ENCODE results near the gene TSPAN3.

TSPAN3 gene

GRCh38 chr15:77035999-77036471, 34.9 kb downstream of the TSPAN3 start:
- Mint-ChIP-seq H3K36me3 (peaks cover 29% of the 10 kb centered on the region), H3K4me1 (peaks cover 37% of the 10 kb centered on the region), H3K9me3 (no peaks in the 10 kb centered on the region), H3K27ac (peak overlapping the region; percentile 65), H3K4me3 (no peak overlapping the region), H3K27me3 (no peaks in the 10 kb centered on the region)
- no peak for ATAC-seq

GRCh38 chr15:77035584-77035983, 35.3 kb downstream of the TSPAN3 start:
- H3K4me3 Mint-ChIP-seq = no peak overlapping the region
- no peaks in the 10 kb centered on the region for H3K9me3 Mint-ChIP-seq
- peaks cover 25% of the 10 kb centered on the region for H3K36me3 Mint-ChIP-seq
- peak overlapping the region; percentile 65 for H3K27ac Mint-ChIP-seq
- peaks cover 34% of the 10 kb centered on the region for H3K4me1 Mint-ChIP-seq
- no peaks in the 10 kb centered on the region for H3K27me3 Mint-ChIP-seq
- ATAC-seq = no peak

DNA sequence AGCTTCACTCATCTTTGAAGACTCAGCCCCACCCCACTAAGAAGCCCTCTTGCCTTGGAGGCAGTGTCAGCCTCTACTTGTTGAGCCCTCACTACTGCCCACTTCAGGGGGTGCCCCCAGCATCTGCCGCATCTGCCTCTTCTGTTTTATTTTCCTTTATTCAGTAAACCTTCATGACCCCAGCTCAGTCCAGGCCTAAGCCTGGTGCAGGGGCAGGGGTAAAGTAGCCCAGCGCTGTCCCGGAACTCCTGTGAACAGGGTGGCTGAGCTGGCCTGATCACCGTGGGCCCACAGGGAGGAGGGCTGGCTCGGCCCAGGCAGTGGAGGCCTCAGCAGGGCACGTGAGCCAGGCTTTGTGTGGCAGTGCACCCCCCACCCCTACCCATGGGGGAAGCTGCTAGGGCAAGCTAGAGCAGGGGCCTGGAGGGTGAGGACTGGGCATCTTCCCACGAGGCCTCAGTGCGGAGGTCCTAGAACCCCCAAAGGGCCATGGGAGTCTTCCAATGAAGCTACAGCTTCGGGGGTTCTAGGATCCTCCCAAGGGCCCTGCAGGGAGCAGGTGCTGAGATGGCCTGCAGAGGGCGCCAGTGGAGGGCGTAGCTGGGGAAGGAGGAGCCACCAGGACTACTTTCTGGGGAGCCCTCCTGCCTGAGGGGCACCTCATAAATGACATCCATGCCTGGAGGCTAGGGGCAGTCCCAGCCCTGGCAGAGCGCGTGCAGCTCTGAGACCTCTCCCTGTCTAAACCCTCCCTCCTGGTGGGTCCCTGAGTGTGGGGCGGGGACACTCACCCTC, 36.0 kb downstream of the TSPAN3 start:
- Mint-ChIP-seq H3K27ac (peak overlapping the region; percentile 31), H3K4me1 (peaks cover 37% of the 10 kb centered on the region), H3K36me3 (peaks cover 22% of the 10 kb centered on the region), H3K27me3 (no peaks in the 10 kb centered on the region), H3K9me3 (no peaks in the 10 kb centered on the region), H3K4me3 (no peak overlapping the region)
- peak; percentile 12 for ATAC-seq

DNA sequence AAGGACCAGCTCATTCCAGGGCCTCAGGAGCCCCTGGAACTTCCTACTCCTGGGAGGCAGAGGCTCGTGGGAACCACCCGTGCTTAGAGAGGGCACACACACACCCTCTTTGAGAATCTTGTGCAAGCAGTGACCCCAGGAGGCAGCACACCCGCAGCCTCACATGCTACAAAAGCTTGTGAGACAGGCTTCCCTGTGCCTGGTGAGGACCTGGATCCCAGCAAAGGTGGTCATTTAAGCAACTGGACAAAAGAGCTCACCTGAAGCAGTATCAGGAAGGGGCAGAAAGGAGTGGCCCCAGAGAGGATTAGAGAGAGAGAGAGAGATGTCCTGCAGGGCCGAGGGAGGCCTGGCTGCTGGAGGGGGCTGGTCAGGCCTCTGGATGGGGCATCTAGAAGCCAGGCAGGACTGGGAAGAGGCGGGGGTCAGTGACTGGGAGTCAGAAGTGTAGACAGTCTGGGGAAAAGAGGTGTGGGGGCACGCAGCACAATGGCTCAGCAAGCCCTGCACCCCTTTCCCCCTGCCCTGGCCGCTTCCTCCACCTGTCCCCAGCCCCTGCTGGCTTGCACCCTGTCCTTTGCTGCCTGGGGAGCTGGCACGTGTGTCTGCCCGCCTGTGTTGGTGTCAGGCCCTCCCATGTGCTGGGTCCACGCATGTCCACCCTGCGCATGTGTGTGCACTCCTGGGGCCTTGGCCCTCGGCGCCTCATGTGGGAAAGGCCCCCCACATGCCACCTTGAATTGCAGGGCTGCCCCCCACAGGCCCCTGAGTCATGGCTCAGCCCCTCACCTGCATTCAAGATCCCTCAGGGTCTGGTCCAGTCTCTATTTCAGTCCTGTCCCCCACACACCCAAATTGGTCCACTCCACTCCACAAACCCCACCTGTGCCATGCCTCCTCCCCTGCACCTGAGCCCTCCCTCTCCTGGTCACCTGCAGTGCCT, 36.9 kb downstream of the TSPAN3 start:
- no peak overlapping the region for H3K4me3 Mint-ChIP-seq
- H3K27me3 Mint-ChIP-seq = no peaks in the 10 kb centered on the region
- H3K4me1 Mint-ChIP-seq = peaks cover 45% of the 10 kb centered on the region
- H3K27ac Mint-ChIP-seq = peak overlapping the region; percentile 31
- peaks cover 22% of the 10 kb centered on the region for H3K36me3 Mint-ChIP-seq
- ATAC-seq = no peak
- no peaks in the 10 kb centered on the region for H3K9me3 Mint-ChIP-seq

DNA sequence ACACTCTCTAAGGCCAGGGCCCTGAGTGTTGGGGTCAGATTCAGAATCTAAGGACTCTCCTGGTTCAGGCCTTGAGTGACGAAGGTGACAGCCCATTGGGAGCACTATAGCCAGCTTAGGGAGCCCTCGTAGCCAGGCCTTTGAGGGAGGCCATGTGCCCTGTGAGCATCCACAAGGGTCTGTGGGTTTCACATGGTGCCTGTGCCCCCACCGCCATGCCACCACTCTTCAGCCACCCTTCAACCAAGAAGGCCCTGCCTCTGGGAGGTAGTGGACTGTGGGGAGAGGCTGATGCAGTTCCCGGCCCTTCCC, 37.5 kb downstream of the TSPAN3 start:
- no peaks in the 10 kb centered on the region for H3K9me3 Mint-ChIP-seq
- peaks cover 22% of the 10 kb centered on the region for H3K36me3 Mint-ChIP-seq
- H3K4me3 Mint-ChIP-seq = no peak overlapping the region
- H3K27ac Mint-ChIP-seq = no peak overlapping the region
- no peaks in the 10 kb centered on the region for H3K27me3 Mint-ChIP-seq
- peaks cover 45% of the 10 kb centered on the region for H3K4me1 Mint-ChIP-seq
- no peak for ATAC-seq

DNA sequence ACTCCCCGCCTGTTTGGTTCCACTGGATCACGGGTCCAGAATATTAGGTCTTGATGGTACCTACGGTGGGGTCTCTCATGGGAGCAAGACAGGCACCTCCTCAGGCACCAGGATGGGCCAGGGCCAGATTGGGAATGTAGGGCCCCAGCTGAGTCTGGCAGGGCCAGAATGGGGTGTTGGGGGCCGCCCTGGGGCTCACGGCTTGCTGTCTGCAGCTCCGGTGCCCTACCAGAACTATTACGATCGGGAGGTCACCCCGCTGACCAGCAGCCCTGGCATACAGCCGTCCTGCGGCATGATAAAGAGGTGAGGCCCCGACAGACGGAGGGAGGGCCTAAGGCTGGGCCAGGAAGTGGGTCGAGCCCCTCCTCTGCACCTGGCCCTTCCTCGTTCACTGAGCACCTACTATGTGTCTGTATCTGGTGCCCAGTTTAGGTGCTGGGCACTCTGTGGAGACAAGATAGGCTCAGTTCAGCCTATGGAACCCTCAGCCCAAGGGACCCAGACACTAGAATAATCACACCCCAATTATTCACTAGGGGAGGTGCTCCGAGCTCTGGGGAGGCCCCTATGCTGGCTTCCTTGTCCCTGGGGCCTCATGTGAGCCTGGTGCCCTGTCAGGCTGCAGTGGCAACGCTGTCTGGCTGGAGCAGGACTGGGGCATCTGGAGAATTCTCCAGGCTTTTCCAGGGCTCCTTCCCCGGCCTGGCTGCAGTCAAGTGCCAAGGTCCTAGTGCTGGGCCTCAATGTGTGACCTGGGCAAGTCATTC, 38.1 kb downstream of the TSPAN3 start:
- Mint-ChIP-seq H3K4me3 (no peak overlapping the region), H3K9me3 (no peaks in the 10 kb centered on the region), H3K27ac (no peak overlapping the region), H3K4me1 (peaks cover 43% of the 10 kb centered on the region), H3K27me3 (no peaks in the 10 kb centered on the region), H3K36me3 (peaks cover 20% of the 10 kb centered on the region)
- no peak for ATAC-seq

GRCh38 chr15:77032052-77032646, 38.8 kb downstream of the TSPAN3 start:
- Mint-ChIP-seq H3K27ac (peak overlapping the region; percentile 80), H3K27me3 (no peaks in the 10 kb centered on the region), H3K4me3 (no peak overlapping the region), H3K9me3 (no peaks in the 10 kb centered on the region), H3K4me1 (peaks cover 36% of the 10 kb centered on the region), H3K36me3 (peaks cover 13% of the 10 kb centered on the region)
- ATAC-seq = no peak

- no peak overlapping the region for H3K4me3 Mint-ChIP-seq
- peak; percentile 86 for ATAC-seq
- no peaks in the 10 kb centered on the region for H3K27me3 Mint-ChIP-seq
- H3K27ac Mint-ChIP-seq = peak overlapping the region; percentile 80
- H3K9me3 Mint-ChIP-seq = no peaks in the 10 kb centered on the region
- H3K36me3 Mint-ChIP-seq = peaks cover 7% of the 10 kb centered on the region
- H3K4me1 Mint-ChIP-seq = peaks cover 33% of the 10 kb centered on the region
Observed at GRCh38 chr15:77031376-77032050, 39.4 kb downstream of the TSPAN3 start.

GRCh38 chr15:77030928-77031375, 40.0 kb downstream of the TSPAN3 start:
- Mint-ChIP-seq H3K4me1 (peaks cover 33% of the 10 kb centered on the region), H3K27me3 (no peaks in the 10 kb centered on the region), H3K9me3 (no peaks in the 10 kb centered on the region), H3K4me3 (no peak overlapping the region), H3K36me3 (peaks cover 1% of the 10 kb centered on the region), H3K27ac (peak overlapping the region; percentile 80)
- ATAC-seq = no peak

DNA sequence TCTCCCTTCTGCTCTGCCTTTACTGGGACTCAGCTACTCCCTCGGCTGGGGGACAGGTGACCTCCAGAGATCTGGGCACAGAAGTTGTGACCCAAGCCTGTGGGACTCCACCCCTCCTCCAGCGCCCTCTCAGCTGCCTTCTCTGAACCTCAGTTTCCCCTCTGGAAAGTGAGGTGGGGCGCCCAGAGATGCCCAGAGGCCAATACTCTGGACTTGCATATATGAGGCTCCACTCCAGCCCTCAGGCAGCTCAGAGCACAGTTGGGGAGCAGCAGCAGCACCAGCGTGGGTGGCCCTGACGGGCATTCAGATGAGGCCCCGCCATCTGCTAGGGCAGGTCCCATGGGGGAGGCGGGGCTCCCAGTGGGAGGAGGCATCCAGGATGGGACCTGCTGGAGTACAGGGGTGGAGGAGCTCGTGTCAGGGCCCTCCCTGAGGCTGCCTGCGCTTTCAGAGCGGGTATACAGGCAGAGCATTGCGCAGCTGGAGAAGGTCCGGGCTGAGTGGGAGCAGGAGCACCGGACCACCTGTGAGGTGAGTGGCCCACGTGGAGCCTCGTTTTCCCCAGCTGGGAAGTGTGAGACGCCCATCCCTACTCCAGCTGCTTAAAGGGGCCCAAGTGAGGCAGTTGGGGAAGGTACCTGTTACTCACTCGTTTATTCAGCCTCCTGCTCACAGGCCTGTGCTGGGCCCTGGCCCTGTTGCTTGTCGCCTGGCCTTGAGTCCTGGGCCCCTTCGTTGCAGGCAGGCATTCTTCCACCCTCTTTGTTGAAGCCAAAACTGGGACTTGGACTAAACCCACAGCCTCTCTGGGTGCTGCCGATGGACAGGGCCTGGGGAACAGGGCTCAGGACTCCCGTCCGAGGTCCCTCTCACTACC, 40.6 kb downstream of the TSPAN3 start:
- no peaks in the 10 kb centered on the region for H3K9me3 Mint-ChIP-seq
- peaks cover 35% of the 10 kb centered on the region for H3K4me1 Mint-ChIP-seq
- no peaks in the 10 kb centered on the region for H3K36me3 Mint-ChIP-seq
- no peak for ATAC-seq
- no peak overlapping the region for H3K4me3 Mint-ChIP-seq
- no peak overlapping the region for H3K27ac Mint-ChIP-seq
- no peaks in the 10 kb centered on the region for H3K27me3 Mint-ChIP-seq

- no peaks in the 10 kb centered on the region for H3K9me3 Mint-ChIP-seq
- H3K27me3 Mint-ChIP-seq = no peaks in the 10 kb centered on the region
- H3K36me3 Mint-ChIP-seq = no peaks in the 10 kb centered on the region
- H3K4me1 Mint-ChIP-seq = peaks cover 32% of the 10 kb centered on the region
- no peak overlapping the region for H3K27ac Mint-ChIP-seq
- ATAC-seq = no peak
- no peak overlapping the region for H3K4me3 Mint-ChIP-seq
Observed at GRCh38 chr15:77029166-77030047, 41.5 kb downstream of the TSPAN3 start.

DNA sequence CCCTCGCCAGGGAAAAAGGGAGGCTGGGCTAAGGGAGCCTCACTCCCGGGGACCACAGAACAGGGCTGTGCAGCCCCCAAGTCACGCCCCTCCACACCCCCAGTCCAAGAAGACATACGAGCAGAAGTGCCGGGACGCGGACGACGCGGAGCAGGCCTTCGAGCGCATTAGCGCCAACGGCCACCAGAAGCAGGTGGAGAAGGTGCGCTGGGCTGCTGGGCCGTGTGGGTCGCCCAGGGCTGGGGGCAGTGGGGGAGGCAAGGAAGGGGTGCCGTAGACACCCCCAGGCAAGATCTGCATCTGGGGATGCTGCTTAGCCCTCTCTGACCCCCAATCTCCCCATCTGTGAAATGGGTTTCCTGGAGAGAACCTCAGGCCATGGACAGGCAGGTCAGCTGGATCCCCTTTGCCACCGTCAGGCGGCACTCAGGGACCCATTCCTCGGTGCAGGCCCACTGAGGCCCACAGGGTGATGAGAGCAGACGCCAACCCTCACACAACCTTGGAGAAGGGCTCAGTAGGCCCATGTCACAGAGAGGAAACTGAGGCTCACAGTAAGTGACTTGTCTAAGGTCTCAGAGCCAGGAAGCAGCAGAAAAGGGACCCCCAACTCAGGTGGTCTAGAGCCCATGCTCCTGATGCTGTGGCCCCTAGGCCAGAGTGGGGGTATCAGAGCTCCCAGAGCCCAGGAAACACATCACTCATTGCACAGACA, 42.3 kb downstream of the TSPAN3 start:
- no peak for ATAC-seq
- peak overlapping the region; percentile 22 for H3K27ac Mint-ChIP-seq
- no peaks in the 10 kb centered on the region for H3K9me3 Mint-ChIP-seq
- no peak overlapping the region for H3K4me3 Mint-ChIP-seq
- H3K4me1 Mint-ChIP-seq = peaks cover 37% of the 10 kb centered on the region
- no peaks in the 10 kb centered on the region for H3K36me3 Mint-ChIP-seq
- H3K27me3 Mint-ChIP-seq = no peaks in the 10 kb centered on the region
